NCI-H526 (cell line): ENCODE results near the gene GNB1L.

Source experiments
- DNase-seq, 2 experiments: peaks; one replicate each; lab custom pipeline; 2025; lab: John Stamatoyannopoulos, UW

GNB1L gene

GRCh38 chr22:19876314-19876940 is 21.8 kb upstream of the GNB1L start:
- DNase-seq = no peak

DNA sequence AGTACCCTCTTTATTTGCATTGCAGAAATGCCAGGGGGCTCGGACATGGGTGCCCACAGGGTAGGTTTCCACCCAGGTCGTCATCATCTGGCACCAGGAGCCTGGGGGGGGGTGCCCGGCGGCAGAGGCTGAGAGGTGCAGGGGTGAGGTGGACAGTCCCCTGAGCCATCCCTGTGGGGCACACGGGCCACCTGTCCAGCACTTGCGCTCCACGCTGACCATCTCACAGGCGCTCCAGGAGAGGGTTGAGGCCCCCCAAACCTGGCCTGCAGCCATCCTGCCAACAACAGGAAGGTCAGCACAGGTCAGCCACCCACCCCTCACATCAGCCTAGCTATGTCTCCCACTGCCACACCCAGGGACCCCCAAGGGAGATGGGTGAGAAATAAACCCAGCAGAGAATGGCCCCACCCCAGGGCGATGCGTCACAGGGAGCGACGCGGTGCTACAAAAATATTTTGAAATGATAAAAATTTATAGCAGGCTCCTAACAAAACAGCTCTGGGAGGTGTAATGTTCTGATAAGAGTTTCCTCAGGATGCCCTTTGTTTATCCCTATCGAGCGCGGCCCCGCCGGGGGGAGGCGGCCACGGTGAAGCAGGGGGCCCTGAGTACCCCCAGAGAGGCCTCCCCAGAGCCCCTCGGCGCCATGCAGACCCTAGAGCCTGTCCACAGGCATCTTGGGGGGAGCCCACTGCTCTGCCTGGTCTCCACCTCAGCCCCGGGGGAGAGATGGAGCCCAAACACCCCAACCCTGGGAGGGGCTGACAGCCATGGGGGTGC is 21.0 kb upstream of the GNB1L start:
- no peak for DNase-seq

DNA sequence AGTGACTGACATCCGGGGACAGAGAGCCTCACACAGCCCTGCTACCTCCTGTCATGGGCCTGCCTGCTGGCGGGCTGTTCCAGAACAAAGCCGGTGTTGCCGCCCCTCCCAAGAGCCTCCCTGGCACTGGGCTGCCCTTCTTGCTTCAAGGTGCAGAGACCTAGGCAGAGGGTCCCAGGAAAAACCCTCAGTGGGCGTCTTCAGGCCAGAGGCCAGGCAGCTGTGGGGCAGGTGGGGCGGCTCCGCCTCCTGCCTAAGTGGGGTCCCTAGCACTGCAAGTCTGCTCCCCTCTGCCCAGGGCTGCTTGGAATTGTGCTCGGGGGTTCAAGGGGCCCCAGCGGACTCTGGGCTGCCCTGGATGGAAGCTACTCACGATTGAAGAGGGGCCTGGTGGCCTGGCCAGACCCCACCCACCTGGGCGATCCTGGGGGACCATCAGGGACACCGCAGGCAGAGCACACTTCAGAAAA is 20.4 kb upstream of the GNB1L start:
- no peak for DNase-seq

DNA sequence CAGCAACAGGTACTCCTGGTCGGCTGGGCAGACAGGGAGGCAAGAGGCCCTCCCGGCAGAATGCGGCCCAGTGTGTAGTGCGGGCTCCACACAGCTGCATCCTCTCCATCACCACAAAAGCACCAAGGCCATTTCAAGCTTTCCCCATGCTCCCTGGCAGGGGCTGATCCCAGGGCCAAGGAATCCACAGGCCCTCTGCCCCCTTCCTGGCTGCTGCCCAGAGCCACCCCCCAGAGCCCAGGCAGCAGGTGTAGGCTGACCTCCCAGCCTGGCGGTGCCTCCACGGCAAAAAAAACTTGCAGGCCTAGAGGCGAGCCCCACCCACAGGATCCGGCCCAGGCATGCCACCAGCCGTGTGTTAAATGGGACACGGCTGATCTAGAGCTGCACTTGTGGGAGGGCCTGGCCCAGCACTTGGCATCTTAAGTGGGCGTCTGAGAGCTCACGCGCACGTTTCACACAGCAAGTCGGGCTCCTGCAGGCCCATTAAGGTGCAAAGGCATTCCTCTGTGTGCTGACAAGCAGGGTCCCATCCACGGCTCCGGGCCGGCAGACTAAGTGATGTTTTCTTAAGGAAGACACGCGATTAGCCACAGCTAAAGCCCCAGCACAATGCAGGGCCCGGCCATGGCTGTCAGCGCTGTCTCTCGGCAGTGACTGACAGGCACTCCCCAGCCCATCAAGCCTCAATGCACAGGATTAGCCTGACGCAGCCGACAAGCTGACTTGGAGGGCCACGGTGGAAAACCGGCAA is 19.8 kb upstream of the GNB1L start:
- DNase-seq = peak in 1 of 2 experiments; percentile 18

GRCh38 chr22:19873960-19874306 is 19.3 kb upstream of the GNB1L start:
- no peak for DNase-seq

- no peak for DNase-seq
Measured at GRCh38 chr22:19873138-19873959, 18.7 kb upstream of the GNB1L start.

DNA sequence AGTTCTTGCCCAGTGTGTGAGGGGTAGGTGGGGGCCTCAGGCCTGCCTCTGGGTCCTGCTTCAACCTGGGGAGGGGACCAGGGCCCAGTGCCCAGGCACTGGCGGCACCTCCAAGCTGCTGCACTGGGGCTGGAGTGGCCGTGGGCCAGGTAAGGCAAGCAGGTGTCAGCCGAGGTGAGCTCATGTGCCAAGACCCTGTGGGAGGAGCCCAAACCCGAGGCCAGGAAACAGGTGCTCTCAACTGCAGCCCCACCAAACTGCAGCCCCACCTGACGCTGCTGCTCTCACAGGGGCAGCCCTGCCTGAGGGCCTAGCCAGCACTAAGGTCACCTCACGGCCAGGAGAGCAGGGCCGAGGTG is 18.1 kb upstream of the GNB1L start:
- peak in 1 of 2 experiments; percentile 17 for DNase-seq

- no peak for DNase-seq
Measured at GRCh38 chr22:19871845-19872778, 17.4 kb upstream of the GNB1L start.

- no peak for DNase-seq
Measured at GRCh38 chr22:19871023-19871844, 16.6 kb upstream of the GNB1L start.

DNA sequence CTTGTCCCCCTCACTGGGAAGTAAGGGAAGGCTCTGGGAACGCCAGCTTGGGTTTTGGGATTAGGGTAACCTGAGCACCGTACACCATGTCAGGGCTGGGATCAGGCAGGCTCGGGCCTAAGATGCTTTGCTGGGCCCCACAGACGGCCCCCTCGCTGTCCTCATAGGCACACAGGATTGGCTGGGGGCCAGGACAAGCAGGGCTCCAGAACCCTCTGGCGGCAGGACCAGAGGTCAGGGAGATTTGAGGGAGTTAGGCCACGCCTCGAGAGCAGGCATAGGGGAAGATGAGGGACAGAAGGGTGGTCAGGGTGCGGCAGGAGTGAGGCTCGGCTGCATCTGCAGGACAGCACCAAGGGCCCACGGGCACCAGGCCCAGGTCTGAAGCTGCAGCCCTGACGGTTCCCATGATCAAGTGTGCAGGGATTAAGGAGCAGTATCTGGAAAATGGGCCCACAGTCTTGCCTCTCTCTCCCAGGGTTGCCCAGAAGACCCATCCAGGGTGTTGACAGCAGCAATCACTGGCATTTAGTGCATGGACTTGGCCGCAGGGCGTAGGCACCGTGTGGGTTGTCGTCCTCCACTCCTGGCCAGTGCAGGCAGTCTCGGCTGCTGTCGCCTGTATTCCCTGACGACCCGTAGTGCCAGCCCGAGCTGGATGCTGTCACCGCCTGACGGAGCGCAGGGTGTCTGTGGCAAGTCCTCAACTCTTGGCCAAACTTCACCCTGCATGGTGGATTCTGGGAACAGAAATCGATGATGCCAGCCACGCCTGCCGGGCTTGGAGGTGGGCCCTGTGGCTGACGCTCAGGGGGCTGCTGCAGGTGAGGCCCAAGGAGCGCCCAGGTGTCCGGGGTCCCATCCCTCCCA is 15.7 kb upstream of the GNB1L start:
- DNase-seq = no peak

- DNase-seq = no peak
Measured at GRCh38 chr22:19869497-19870152, 15.0 kb upstream of the GNB1L start.

DNA sequence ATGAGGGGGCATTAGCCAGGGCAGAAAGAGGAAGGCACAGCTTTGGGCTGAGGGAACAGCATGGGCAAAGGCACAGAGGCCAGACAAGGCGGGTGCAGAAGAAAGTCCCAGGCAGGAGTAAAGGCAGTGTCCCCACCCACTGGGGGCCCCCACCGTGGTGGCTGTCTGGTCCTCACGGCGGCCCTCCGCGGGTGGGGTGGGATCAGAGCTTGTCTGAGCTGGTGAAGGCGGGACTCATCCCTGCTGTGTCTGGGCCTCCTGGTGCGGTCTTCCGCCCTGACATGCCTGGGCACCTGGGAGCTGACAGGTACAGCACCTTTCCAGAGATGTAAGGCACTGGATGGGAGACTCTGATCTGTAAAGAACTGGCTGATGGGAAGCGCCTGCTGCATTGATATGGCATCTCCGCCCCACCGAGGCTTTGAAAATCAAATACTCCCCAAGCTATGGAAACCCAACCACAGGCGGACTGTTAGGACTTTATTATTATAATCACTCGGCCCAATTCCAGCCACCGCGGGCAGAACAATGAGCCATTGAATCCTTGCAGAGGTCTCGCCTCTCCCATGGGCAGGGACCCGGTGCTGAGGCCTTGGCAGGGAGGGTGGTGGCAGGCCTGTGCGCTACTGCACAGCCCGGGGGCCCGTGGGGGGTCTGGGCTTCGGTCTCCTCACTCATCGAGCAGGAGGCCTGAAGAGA is 14.2 kb upstream of the GNB1L start:
- peak; percentile 70 to 78 for DNase-seq

GRCh38 chr22:19868333-19868732 is 13.7 kb upstream of the GNB1L start:
- DNase-seq = no peak

DNA sequence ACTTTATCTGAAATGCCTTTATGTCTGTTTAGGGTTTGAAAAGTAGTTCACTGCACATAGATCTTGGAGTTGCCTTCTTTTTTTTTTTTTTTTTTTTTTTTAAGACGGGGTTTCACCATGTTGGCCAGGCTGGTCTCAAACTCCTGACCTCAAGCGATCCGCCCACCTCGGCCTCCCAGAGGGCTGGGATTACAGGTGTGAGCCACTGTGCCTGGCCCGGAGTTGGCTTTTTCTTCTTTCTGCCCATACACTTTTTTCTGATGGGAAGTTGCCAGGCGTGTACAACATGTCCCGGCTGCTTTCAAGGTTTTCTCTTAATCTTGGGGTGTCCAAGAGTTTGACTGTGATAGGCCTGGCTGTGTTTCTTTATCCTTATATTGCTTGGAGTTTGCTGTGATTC is 12.9 kb upstream of the GNB1L start:
- DNase-seq = no peak

- DNase-seq = no peak
Measured at GRCh38 chr22:19866665-19867009, 12.0 kb upstream of the GNB1L start.

GRCh38 chr22:19865141-19865829 is 10.6 kb upstream of the GNB1L start:
- DNase-seq = peak in 1 of 2 experiments; percentile 25

DNA sequence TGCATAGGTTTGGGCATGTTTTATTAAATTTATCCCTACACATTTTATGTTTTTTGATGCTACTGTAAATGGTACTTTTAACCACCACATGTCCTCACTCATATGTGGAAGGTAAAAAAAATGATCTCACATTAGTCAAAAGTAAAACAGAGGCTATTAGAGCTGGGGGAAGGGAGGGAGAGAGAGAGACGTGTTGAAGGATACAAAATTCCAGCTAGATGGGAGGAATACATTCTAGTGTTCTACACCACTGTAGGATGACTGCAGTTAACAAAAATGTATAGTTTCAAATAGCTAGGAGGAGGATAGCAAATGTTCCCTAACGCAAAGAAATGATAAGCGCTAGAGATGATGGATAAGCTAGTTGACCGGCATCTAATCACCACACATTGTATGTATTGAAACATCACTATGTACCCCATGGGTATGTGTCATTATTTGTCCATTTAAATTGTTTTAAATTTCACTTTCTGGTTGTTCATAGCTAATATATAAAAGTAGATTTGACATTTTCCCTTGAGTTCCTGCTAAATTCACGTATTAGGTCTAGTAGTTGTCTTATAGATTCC is 9.9 kb upstream of the GNB1L start:
- no peak for DNase-seq
